Measurements from ENCODE around the gene EVC2.

Gene EVC2

DNA sequence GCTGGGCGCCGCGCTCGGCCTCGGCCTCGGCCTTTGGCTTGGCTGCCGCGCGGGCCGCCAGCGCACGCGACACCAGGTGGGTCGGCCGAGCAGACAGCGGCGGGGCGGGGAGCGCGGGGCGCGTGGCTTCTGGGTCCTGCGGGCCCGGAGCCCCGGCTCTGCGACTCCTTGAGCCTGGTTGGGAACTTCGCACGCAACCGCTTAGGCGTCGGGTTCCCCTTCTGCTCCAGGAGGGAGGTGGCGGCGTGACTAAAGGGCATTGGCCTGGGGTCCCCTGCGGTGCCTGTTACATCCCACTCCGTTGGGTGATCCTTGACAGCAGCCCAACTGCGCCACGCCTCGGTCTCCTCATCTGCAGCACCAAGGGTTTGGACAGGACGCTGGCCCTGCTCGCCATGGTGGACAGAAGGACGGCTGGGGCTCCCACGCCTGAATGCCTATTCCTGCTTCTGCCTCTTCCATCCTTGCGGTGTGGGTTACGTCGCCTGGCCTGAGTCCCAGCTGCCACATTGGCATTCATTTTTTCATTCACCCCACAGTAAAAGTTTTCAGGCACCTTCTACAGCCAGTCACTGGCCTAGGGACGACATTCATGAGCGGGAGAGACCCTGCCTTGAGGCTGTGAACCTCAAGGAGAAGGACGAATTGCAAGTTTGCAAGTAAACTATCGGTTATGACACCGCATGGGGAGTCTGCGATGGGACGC lies 3.3 kb upstream of the EVC2 start:
- no peak for DNase-seq

DNA sequence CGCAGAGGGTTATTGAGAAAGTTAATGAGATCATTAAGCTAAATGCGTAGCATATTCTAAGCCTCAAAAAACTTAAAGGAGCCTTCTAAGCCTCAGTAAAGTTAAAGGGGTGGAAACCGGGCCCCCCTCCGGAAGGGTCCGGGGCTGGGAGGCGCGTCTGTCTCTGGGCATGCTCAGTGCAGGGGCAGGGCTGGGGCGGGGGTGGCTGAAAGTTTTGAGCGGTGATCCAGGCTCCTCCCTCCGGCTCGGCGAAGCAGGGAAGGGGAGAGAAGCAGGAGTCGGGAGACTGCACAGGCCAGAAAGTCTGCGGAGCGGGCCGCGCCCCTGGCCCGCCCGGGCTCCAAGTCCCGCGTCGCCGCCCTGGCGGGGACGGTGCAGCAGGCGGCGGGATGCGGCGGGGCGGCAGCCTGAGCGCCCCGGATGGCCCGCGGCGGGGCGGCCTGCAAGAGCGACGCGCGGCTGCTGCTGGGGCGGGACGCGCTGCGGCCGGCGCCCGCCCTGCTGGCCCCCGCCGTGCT lies 2.7 kb upstream of the EVC2 start, which contains the start of gene EVC:
Gene EVC, plus strand, starts transcription at position 241 of the 518 bp plus-strand sequence. Its CDS starts 180 bp downstream, at position 421.
- peak; percentile 68 for DNase-seq

DNA sequence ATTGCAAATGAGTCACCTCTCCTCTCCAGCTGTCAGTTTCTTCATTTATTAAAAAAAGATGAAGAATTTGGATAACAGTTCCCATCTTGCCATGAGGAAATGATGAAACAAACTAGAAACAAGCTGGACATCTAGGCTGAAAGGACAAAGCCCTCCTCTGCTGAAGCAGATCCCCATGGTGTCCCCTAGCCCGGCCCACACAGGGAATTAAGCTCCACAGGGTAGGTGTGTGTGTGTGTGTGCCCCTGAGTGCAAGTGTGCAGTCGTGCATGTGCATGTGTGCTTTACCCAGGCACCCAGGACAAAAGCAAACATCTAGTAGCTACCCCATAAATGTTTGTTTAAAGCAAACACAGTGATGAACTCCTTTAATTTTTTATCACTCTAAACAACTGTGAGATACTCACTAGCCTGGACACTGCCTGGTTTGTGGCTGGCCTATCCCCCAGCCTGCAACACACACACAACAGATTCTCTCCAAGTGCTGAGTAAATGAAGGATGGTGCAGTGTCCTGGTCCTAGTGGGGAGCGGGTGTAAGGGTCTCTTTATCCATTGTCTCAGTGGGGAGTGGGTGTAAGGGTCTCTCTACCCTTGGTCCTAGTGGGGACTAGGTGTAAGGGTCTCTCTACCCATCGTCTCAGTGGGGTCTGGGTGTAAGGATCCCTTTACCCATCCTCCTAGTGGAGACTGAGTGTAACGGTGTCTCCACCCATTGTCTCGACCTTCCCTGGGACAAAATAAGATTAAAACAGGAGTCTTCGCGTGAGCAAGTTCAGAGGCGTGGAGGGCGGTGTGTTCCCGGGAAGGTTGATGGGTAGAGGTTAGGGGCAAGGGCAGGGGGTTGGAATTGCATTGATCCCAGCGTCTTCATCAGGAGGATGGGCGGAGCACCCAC lies 2.0 kb upstream of the EVC2 start:
- no peak for DNase-seq

DNA sequence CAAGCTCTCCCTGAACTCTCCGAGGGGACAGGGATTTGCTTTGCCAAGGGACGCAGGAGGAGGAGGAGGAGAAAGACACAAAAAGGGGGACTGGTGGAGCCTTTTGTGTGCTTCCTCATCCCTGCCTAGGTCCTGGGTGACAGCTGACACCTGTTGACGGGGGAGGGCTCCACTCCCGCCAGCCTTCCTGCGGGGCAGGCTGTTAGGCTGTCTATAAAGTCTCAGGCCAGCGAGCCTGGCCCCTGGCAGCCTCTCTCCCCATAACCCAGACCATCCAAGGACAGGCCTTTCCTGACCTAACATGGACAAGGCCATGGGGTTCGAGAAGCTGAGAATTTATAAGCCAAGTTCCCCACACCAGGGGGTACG lies 832 bp upstream of the EVC2 start:
- DNase-seq: no peak

DNA sequence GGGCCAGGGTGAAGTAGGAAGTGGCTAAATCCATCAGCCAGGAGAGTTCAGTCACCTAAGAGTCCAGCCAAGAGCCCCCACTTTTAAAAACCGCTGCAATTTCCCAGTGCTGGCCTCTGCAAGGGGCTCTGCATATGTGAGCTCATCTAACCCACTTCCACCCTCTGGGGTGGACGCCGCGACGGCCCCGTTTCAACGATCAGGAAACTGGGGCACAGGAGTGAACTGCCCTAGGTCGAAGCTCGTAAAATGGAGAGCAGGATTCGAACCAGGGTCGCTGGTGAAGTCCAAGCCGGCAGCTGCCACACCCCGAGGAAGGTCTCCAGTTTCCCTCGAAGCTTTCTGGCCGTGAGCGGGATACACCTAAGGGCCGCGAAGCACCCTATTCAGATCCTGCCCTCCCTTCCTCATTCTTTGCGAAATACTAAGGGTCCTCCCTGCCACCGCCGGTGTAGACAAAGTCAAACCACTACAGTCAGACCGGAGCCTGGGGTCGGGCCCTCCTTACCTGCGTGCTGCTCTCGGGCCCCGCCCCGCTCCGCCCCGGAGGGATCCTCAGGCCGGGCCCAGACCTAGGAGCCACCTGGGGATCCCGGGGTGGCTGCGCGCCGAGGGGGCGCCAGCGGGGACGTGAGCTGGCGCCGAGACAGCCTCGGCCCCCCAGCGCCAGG lies 446 bp downstream of the EVC2 start:
- DNase-seq: peak; percentile 57

DNA sequence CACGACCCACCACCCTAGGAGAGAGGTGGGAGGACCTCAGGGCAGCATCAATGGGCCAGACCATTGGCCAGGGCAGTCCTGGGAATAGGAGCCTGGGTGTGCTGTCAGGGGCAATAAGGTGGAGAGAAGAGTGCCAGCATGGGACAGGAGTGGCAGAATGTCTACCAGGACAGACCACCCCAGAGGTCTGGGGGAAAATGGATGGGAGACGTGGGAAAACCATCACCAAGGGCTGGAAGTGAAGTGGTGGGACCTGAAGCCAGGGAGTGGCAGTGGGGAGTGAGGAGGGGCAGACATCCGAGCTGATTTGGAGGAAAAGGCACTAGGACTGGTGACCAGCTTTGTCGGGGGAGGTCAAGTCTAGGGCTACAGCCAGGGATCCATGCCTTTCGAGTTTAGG lies 993 bp downstream of the EVC2 start:
- DNase-seq: no peak

DNA sequence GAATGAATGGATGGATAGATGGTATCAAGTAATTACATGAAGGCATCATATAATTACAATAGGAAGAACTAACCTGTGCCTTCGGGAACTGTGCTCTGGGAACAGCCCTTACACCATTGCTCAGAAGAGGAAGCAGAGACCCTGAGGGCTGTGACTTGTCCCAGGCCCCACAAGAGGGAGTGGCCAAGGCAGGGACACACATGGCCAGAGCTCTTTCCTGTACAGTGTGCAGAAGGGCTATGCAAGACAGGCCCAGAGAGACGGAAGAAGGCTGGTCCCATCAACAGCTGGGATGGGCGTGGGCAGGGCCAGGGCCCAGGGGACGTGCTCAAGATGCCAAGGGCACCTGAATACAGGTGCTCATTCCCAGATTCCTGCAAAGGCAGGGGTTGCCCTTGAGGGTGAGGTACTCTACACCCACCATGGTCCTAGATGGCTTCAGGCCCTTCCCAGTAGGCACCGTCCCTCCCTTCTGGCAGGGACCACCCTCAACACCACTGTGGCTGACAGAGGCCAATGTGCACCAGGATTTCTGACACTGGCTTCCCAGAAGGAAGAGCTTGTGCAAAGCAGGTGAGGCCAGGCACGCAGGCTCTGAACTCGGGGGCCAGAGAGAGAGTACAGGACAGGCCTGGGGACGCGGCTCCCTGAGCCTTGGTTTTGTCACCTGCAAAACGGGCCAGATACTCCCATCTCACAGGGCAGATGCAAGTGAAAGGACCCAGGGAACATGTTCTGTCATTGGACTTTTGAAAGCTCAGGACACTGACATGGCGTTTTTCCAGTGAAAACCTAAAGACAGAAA lies 1.7 kb downstream of the EVC2 start:
- DNase-seq: no peak

DNA sequence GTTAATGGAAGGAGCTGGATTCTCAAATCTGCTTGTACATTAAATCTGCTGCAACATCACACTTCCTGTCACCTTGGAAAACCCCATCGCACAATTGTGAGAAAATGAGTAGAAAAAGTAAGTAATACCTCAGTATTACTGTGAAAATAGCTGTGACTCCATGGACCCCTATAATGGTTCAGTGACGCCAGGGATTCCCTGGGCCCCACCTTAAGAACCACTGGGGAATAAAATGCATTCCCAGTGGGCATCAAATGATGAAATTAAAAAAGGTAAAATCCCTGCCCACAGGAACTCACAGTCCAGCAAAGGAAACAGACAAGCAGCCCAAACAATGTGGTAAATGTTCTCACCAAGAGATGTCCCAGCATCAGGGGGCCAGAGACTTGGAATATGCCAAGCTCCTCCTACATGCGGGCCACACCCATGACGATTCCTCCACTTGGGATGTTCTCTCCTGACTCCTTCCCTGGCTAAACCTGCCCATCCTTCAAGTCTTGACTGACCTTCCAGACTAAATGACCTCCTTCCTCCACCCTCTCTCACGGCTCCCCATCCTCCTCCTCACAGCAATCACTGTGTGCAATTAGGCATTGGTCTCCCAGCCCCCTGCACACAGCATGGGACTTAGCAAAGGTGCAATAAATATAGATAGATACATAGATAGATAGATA lies 2.6 kb downstream of the EVC2 start:
- no peak for DNase-seq

DNA sequence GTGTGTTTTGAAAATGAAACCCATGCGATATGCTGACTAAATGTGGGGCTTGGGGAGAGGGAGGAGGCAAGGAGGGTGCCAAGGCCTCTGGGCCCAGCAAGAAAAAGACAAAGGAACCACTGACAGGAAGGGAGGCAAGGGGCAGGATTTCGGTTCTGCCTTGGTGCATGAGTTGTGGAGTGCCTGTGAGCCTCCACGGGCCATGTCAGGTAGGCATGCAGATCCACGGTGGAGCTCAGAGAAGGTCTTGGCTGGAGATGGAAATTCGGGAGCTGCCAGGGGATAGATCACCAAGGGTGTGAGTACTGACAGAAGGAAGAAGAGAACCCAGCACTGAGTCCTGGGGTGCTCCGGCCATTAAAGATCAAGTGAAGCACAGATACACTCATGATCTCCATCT lies 4.1 kb downstream of the EVC2 start:
- DNase-seq: no peak

DNA sequence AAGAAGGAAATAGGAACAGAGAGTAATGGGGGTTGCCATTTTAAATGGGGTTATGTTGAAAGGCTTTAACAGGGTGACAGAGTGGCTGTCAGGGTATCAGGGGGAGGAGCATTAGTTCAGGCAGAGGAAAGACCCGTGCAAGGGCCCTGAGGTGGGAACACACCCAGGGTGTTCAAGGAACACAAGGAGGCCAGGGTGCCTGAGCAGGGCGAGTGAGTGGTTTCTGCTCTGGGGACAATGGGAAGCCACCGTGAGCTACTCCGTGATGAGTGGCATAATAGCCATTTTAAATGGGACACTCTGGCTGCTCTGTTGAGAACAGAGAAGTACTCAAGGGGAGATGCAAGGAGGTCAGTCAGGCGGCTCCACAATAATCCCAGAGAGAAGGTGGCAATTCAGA lies 4.5 kb downstream of the EVC2 start:
- no peak for DNase-seq

DNA sequence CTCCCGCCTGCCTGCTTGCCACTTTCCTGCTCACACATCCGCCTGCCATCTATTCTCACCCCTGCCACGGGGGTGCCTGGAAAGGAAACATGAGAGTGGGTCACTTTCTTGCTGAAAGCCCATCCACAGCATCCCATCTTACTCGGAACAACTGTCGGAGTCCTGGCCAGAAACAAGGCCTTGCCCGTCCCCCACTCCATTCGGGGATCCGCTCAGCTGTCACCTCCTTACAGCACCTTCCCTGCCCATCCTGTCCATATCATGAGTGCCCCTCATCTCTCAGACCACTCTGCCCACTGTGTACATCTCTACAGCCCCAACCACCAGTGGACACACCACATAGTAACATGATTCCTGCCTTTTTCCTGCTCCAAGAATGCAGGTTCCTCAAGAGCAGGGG lies 6.4 kb downstream of the EVC2 start:
- no peak for DNase-seq

DNA sequence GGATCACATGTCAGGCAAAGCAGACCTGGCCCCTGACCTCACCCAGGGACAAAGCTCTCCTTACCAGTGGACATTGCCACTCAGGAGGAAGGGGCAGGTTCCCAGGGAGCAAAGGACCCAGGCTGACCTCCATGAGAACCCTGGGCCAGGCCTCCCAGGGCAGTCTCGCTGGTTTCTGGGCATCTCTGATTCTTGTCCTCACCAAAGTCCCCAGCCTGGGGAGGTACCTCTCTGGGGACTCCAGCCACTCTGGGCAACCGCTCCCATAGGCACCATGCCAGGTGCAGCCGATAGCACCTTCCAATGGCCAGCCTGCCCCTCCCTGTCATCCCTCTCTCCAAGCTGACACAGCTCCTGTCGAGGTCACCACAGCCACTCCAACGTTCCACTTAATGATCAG lies 7.9 kb downstream of the EVC2 start:
- no peak for DNase-seq

DNA sequence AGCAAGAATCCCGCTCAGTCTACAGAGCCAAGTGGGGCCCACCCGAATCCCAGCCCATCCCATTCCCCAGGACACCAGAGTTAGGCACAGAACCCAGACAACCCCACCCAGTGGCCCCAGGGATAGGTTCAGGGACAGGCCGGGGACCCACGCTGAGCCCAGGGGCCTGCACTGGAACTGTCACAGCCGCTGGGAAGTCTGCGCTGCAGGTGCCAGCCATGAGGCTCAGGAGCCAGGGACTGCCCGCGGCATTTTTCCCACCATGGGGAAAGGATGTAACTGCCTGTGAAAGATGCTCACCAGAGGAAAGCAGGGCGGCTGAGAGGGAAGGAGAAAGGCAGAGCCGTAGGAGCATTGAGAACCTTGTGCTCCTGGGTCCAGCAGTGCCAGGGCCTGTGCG lies 12.0 kb downstream of the EVC2 start:
- DNase-seq: no peak

DNA sequence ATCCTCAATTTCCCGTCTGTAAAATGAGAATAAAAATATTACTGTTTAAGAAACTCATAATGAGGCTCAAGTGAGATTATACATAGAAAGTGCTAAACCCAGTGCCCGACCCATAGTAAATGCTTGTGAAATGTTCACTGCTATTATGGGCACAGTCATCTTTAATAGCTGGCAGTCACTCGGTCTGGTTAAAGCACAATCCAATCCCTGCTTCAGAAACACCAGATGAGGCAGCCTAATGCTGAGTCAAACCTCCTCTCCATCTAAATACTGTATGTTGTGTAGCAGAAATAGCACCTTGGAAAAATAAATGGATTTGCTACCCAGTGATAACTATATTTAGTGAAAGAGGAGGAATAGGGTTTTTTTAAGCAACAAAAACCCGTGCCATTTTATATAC lies 14.5 kb downstream of the EVC2 start:
- no peak for DNase-seq

DNA sequence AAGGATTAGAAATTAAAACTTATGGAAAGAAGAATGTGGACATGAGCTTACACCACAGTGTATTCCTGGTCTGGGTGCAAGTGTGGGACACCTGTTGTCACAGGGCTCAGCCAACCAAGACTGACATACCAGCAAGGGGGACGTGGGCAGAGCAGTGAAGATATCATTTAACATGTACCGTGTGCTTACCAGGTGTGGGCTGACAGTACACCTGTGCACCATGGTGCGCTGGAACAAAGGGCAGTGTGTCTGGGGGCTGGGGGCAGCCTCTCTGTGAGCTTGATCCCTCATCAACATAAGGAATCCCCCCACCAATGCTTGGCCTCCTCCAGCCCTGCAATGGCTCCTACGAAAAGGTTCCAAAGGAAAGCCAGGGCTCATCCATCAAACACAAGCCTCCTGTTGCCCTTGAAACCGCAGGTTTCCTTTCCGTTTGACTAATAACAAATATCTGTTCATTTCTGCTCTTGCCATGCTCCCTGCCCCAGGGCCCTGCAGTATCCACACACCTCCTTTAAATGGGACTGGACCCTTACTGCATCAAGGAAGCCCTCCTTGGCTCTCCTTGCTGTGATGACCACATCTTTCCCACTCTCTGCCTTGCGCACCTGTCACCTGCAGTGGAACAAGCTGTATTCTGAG lies 16.7 kb downstream of the EVC2 start:
- DNase-seq: no peak

DNA sequence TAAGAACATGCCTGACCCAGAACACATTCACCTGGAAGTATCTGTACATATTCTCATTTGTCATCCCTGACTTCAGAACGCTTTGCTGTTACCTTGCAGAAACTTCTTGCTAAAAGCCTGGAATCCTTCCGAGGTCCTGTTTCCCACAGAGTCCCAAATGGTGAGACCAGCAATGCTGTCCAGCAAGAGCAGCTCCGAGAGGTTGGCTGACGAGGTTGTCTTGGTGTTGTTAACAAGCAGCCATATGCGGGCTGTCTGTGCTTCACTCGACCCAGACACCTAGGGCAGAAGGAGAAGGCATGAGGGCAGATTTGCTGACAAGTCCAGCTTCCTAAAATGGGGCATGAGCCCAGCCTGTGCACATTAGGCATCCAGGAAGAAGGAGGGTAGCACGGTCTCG lies 19.3 kb downstream of the EVC2 start:
- DNase-seq: no peak

DNA sequence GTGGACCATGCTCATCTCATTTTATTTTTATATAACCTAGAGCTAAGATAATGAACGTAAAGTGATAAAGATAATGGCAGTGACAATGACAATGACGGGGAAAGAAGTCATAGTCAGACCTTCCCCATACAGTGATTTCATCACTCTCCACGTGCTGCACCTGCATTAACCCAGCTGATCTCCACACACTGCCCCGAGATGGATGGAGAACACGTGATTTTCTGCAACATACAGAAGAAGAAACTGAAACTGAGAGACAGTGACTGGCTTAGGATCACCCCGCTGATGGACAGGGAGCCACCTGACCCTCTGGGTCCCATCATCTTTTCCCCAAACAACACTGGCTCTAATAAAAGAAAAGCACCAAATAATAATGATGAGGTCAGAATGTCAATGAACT lies 22.0 kb downstream of the EVC2 start:
- no peak for DNase-seq

DNA sequence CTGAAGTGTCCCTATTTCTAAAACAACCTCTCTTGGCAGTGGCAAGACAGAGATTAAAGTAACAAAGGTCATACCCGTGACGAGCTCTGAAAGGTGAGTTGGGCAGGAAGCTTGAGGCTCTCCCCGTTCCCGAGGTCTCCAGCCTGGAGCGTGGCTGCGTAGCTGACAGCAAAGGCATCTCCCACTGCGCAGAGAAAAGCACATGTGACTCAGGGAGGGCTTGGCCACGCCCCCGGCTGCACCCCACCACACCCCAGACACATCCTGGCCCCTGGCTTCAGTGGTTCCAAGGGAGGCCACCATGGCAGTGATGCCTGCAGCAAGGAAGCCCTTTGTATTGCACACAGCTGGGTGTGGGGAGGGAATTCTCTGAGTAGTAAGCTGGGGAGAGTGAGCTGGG lies 23.1 kb downstream of the EVC2 start:
- DNase-seq: no peak

DNA sequence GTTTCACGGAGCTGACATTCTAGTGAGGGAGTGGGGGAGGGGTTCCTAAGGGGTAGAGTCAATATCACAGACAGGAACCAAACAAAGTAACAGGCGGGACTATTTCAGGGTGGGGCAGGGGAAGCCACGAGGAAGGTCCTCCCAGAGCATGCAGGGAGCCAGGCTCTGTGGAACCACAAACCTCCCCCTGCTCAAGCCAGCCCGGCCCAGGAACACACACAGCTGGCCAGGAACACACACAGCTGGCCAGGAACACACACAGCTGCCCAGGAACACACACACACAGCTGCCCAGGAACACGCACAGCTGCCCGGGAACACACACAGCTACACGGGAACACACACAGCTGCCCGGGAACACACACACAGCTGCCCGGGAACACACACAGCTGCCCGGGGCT lies 24.8 kb downstream of the EVC2 start:
- no peak for DNase-seq

DNA sequence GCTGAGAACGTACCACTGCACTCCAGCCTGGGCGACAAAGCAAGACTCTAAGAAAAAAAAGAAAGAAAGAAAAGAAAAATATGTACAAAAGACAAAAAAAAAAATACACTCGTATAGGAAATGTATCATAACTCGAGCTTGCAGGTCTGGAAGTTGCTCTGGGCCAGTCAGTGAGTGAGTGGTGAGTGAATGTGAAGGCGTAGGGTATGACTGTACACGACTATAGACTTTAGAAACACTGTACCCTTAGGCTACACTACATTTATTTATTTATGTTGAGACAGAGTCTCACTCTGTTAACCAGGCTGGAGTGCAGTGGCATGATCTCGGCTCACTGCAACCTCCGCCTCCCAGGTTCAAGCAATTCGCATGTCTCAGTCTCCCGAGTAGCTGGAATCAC lies 29.4 kb downstream of the EVC2 start:
- no peak for DNase-seq

DNA sequence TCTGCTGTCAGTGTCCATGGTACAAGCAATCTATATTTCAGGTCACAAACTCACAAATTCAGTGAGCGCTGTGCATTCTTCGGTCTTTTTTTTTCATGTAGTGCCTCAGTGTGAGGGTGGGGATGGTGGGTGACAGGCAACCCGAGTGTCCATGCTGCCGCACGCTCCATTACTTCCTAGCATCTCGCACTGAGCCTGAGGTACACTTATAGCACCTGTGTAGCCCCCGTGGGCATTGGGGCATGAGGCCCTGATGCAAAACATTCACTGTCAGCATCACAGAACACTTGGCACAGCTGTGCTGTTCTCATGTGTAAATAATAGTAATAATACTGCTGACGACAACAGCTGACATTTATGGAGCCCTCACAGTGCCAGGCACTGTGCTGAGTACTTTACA lies 31.6 kb downstream of the EVC2 start:
- no peak for DNase-seq

DNA sequence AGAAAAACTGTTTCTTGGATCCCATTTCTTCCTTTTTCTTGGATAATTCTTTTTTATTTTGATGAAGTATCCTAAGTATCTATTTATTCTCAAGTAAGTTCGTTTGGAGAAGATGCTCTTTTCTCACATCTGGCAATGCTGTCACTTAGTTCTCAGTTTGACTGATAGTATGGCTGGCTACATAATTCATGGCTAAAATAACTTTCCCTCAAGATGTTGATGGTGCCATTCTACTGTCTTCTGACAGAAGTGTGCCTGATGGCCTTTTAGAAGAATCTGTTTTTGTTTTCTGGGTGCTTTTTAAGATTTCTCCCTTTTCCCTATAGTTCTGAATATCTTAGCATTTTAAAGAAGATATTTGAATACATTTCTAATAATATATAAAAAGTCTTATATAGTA lies 41.6 kb downstream of the EVC2 start:
- no peak for DNase-seq
